IPS-NIHi11 (cell line): ENCODE data around the gene STK11.

Source experiments
- DNase-seq: peaks from one replicate; pipeline ENCODE4 v3.0.0; 2012; ENCODE audit warnings: mixed read lengths, low spot score

Gene STK11

GRCh38 chr19:1211494-1212234 lies 6.1 kb downstream of the STK11 start:
- DNase-seq: no peak

- DNase-seq: no peak
Measured at GRCh38 chr19:1213391-1214286, 8.1 kb downstream of the STK11 start.

GRCh38 chr19:1214299-1214861 lies 8.8 kb downstream of the STK11 start:
- DNase-seq: no peak

GRCh38 chr19:1214862-1215731 lies 9.5 kb downstream of the STK11 start:
- no peak for DNase-seq

GRCh38 chr19:1216756-1217155 lies 11.2 kb downstream of the STK11 start:
- no peak for DNase-seq

- DNase-seq: no peak
Measured at GRCh38 chr19:1217366-1217765, 11.8 kb downstream of the STK11 start.

GRCh38 chr19:1218751-1219567 lies 13.4 kb downstream of the STK11 start:
- no peak for DNase-seq

DNA sequence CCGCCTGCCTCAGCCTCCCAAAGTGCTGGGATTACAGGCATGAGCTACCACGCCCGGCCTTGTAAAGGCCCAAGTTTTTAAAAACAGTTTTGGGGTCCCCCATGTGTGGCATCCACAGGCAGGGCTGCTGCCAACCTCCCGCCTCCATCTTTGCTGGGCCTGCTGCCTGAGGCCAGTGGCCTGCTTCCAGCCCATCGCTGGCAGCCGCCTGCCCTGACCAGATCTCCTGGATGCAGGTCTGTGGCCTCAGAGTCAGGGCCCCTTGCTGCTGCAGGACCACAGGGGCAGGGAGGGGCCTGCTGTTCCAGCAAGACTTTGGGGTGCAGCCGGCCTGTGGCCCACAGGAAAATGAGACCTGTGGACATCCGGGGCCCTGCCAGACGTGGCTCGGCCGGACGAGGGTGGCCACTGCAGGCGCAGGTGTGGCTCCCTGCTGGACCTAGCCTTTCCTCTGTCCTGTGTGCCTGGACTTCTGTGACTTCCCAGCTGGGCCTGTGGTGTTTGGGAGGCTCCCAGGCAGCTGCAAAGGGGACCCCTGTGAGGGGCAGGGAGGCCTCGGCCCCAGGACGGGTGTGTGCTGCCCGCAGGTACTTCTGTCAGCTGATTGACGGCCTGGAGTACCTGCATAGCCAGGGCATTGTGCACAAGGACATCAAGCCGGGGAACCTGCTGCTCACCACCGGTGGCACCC lies 14.4 kb downstream of the STK11 start:
- no peak for DNase-seq

GRCh38 chr19:1220477-1220930 lies 14.9 kb downstream of the STK11 start:
- no peak for DNase-seq

DNA sequence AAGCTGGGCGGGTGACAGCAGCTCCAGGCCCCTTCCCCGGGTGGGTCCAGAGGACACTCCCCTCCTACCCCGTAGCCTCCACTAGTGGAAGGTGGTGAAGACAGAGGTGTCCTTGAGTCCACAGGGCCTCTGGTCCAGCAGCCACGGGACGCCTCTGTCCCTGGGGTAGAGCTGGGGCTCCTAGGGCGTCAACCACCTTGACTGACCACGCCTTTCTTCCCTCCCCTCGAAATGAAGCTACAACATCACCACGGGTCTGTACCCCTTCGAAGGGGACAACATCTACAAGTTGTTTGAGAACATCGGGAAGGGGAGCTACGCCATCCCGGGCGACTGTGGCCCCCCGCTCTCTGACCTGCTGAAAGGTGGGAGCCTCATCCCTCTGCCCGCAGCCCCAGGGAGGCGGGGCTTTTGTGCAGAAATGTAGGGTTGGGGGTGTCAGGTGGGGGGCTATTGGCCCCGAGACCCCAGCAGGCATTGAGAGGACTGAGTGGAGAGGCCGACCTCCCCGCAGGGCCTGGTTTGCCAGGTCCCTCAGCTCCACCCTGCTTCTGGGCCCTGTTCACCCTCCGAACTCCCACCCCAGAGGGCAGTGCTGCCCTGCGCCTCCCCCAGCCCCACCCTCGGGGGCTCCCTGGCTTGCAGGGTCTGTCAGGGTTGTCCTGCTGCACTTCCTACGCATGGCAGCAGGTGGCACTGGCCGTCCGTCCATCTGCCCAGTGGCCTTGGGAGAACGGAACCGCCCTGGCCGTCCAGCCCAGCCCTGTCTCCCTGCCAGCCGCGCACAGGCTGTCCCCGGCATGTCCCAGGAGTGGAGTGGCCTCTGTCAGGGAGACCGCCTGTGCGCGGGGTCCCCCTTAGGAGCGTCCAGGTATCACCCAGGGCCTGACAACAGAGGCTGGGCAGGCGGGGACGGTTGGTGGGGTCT lies 15.7 kb downstream of the STK11 start:
- peak; percentile 81 for DNase-seq

DNA sequence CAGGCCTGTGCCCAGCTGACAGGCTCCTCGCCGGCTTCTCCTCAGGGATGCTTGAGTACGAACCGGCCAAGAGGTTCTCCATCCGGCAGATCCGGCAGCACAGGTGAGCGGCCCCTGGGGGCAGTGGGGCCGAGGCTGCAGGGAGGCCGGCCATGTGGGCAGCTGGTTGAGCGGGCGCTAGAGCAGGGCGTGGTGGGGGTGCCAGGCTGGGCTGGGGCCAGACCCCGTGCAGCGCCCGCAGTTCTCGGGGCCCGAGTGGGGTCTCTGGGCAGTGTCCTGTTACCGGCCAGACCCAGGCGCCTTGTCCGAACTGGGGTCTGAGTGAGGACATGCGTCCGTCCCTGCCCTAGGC lies 16.3 kb downstream of the STK11 start:
- DNase-seq: no peak

DNA sequence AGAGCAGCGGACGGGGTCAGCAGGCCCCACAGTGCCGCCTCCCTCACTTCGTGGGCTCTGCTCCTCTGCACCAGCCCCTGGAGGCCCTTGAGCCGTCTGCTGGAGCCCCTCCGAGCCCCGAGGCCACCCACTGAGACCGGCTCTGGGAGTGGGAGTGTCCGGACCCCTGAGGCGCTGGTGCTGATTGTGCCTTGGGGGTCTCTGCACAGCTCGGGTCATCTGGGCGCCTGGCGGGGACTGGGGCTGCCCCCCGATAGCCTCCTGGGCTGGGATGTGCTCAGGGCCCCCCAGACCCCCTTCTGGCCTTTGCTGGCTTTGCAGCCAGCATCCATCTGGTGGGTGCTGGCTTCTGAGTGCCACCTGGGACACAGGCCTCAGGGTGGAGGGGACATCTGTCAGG lies 16.8 kb downstream of the STK11 start:
- DNase-seq: no peak

DNA sequence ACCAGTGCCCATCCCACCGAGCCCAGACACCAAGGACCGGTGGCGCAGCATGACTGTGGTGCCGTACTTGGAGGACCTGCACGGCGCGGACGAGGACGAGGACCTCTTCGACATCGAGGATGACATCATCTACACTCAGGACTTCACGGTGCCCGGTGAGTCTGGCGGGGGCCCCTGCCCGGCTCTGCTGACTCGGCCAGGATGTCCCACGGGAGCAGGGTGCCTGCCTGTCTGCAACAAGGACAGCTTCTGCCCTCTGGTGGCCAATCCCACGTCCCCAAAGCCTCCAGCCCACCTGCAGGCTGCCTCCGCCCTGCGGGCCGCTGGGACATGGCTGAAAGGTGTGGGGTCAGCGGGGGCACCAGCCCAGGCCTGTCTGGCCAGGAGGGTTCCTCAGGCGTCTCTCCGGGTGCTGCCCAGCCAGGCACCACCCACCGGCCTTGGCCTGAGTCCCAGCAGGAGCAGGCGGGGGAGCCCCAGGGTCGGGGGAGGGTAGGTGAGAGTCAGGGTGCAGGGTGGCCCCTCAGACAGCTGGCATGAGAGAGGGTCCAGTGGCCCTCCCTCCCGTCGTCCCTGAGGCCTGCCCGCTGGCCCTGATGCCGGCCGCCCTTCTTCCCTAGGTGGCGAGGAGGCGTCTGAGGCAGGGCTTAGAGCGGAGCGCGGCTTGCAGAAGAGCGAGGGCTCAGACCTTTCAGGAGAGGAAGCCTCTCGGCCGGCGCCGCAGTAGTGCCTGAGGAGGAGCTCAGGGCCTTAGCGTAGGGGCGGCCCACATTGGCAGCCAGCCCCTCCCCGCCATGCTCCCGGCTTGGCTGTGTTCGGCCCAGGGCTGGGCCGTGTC lies 17.7 kb downstream of the STK11 start:
- DNase-seq: peak; percentile 87

GRCh38 chr19:1224047-1224825 lies 18.7 kb downstream of the STK11 start:
- no peak for DNase-seq

- no peak for DNase-seq
Measured at GRCh38 chr19:1224847-1225246, 19.3 kb downstream of the STK11 start.

- DNase-seq: no peak
Measured at GRCh38 chr19:1225440-1226226, 20.1 kb downstream of the STK11 start.

DNA sequence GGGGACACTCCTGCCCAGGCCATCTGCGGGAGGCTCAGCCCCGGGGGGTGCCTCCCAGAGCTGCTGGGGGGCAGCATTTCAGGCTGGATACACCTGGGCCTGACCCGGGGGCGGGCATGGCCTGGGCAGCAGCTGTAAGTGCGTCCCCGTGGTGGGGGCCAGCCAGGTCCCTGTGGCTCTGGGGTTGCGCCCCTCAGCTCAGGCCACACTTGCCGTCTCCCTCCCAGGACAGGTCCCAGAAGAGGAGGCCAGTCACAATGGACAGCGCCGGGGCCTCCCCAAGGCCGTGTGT lies 20.6 kb downstream of the STK11 start:
- DNase-seq: no peak
